ENCODE data around the gene TMEM138. TPM values are rescaled to one million over a fixed set of nuclear protein-coding genes. Genes with fewer than 3 reads are reported as not detected.

TMEM138 gene
- total and polyA plus RNA-seq, 2 of the 4 experiments (the other 2 are of a cell fraction), result 16.8 to 53.2 TPM

DNA sequence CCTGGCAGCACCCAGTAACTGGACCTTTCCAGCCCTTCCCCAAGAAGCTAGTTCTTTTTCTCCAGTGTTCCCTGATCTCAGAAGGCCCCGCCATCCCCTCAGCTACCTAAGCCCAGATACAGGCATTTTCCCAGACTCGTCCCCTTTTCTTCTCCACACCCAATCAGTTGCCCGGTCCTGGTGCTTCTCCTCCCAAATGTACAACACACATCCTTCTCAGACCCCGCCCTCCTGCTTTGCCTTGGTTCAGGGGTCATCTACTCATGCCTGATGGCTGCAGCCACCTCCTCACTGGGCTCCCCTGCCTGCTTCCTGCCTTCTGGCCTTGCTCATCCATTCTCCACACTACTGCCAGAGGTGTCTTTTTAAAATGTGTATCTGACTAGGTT lies 22.7 kb upstream of the TMEM138 start:
- no peaks in the 10 kb centered on the region for H3K27me3 ChIP-seq (ENCODE audit: control insufficient read depth, insufficient read depth, low read length)
- no peak overlapping the region for H3K18ac ChIP-seq (ENCODE audit: low read depth, low read length)
- H3K14ac ChIP-seq (replicated peaks; ENCODE audit: low read depth, low read length), result no peak overlapping the region
- H4K5ac ChIP-seq (ENCODE audit: low read depth, low read length), result no peak overlapping the region
- H3K79me1 ChIP-seq (ENCODE audit: low read depth in 1 of 2, low read length in 2 of 2), result peaks cover 0 to 1% of the 10 kb centered on the region in 2 experiments; a peak in 2 of 4 replicates
- no peak overlapping the region for H3K4me3 ChIP-seq (ENCODE audit: insufficient read depth, low read depth, low read length)
- dilution Hi-C loops (cut with HindIII; ENCODE audit: low sequenced_read_pairs, unreplicated experiment) (no loop called here), intact Hi-C loops (cut with micrococcal nuclease) (loop anchor here (10.0 kb wide), 1 partner anchor 295 kb away; no protein-coding TSS in a partner anchor), in situ Hi-C loops (cut with MboI; ENCODE audit: low sequenced_read_pairs) (loop anchor here (5.0 kb wide), 1 partner anchor 48 kb away; no protein-coding TSS in a partner anchor)
- no peak overlapping the region for H3K27ac ChIP-seq (ENCODE audit: insufficient read depth, low read length)
- H3K4ac ChIP-seq (ENCODE audit: low read depth, low read length), result no peak overlapping the region
- TF ChIP-seq MAZ (IDR thresholded peaks at IDR 0.05; ENCODE audit: borderline replicate concordance, low read depth, low read length) (no peak), RAD21 (IDR thresholded peaks at IDR 0.05; ENCODE audit: low read length) (no peak), FOS (IDR thresholded peaks at IDR 0.05; ENCODE audit: low read depth, low read length) (no peak), RFX5 (IDR thresholded peaks at IDR 0.05; ENCODE audit: low read depth, low read length) (no peak), NFE2L2 (IDR thresholded peaks at IDR 0.05; ENCODE audit: low read depth, low read length) (no peak), MXI1 (IDR thresholded peaks at IDR 0.05; ENCODE audit: borderline replicate concordance, low read depth, low read length) (no peak), POLR2A (IDR thresholded peaks at IDR 0.05; ENCODE audit: low read depth, low read length) (no peak), SMC3 (IDR thresholded peaks at IDR 0.05; ENCODE audit: low read depth, low read length) (no peak)
- TF ChIP-seq, protein P1, sequence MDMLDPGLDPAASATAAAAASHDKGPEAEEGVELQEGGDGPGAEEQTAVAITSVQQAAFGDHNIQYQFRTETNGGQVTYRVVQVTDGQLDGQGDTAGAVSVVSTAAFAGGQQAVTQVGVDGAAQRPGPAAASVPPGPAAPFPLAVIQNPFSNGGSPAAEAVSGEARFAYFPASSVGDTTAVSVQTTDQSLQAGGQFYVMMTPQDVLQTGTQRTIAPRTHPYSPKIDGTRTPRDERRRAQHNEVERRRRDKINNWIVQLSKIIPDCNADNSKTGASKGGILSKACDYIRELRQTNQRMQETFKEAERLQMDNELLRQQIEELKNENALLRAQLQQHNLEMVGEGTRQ (IDR thresholded peaks at IDR 0.05; ENCODE audit: low read depth, low read length), result no peak
- TF ChIP-seq, protein P2, sequence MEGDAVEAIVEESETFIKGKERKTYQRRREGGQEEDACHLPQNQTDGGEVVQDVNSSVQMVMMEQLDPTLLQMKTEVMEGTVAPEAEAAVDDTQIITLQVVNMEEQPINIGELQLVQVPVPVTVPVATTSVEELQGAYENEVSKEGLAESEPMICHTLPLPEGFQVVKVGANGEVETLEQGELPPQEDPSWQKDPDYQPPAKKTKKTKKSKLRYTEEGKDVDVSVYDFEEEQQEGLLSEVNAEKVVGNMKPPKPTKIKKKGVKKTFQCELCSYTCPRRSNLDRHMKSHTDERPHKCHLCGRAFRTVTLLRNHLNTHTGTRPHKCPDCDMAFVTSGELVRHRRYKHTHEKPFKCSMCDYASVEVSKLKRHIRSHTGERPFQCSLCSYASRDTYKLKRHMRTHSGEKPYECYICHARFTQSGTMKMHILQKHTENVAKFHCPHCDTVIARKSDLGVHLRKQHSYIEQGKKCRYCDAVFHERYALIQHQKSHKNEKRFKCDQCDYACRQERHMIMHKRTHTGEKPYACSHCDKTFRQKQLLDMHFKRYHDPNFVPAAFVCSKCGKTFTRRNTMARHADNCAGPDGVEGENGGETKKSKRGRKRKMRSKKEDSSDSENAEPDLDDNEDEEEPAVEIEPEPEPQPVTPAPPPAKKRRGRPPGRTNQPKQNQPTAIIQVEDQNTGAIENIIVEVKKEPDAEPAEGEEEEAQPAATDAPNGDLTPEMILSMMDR (conservative IDR thresholded peaks at IDR 0.05; ENCODE audit: low read depth, low read length), result no peak
- no peak overlapping the region for H3K9ac ChIP-seq (ENCODE audit: low read depth, low read length)
- 86% methylated on average over 3 of the region's 4 CpGs; no CpG with 5 or more reads in 1 of the 2 experiments for WGBS, 2 experiments (ENCODE audit: extremely low coverage in 2 of 2, insufficient read length in 1 of 2)
- peaks cover 2% of the 10 kb centered on the region; the same call in 1 of the 2 replicates for H3K9me1 ChIP-seq (ENCODE audit: insufficient read depth, low read length)
- no peak overlapping the region for H3K23ac ChIP-seq (ENCODE audit: low read depth, low read length)
- ATAC-seq (ENCODE audit: low read depth), result no peak
- H3K4me1 ChIP-seq (ENCODE audit: control insufficient read depth, insufficient read depth, low read length), result peaks cover 2% of the 10 kb centered on the region
- H3K4me2 ChIP-seq (ENCODE audit: low read depth, low read length), result no peak overlapping the region
- H2AK9ac ChIP-seq (replicated peaks; ENCODE audit: low read depth, low read length, poor library complexity), result peak overlapping the region; percentile 42
- no peak for DNase-seq
- H3K36me3 ChIP-seq (ENCODE audit: control insufficient read depth, insufficient read depth, low read length), result peaks cover 14% of the 10 kb centered on the region
- ChIA-PET POLR2A (ENCODE audit: unreplicated experiment) (no interaction called here), CTCF (no interaction called here)
- H2BK20ac ChIP-seq (ENCODE audit: low read depth, low read length), result no peak overlapping the region
- H3K9me3 ChIP-seq (ENCODE audit: control insufficient read depth, insufficient read depth, low read length), result no peaks in the 10 kb centered on the region
- H2BK5ac ChIP-seq (ENCODE audit: low read depth, low read length, poor library complexity, severe bottlenecking), result no peak overlapping the region
- H2BK120ac ChIP-seq (ENCODE audit: low read depth, low read length), result no peak overlapping the region
- no TSS peak for BruUV-seq (replicated peaks)
- no peak overlapping the region for H4K91ac ChIP-seq (ENCODE audit: insufficient read depth, low read depth, low read length)
- no peaks in the 10 kb centered on the region for H4K20me1 ChIP-seq (ENCODE audit: insufficient read depth, low read length)
- H2BK15ac ChIP-seq (ENCODE audit: low read depth, low read length), result no peak overlapping the region
- peak overlapping the region; percentile 32 for H2AFZ ChIP-seq (replicated peaks; ENCODE audit: low read length, poor library complexity)
- H4K8ac ChIP-seq (ENCODE audit: low read depth in 2 of 2, low read length in 2 of 2), result no peak overlapping the region
- H3K56ac ChIP-seq (ENCODE audit: extremely low read depth, insufficient read depth, low read length), result no peak overlapping the region
- H2AK5ac ChIP-seq (ENCODE audit: low read depth, low read length), result no peak overlapping the region

Data from IMR-90 (cell line).